B cell (primary cell): Measurements from ENCODE around the gene CHRM1.

Source experiments
- CTCF ChIP-seq: fragments of 200-600 bp; IDR thresholded peaks from one replicate; pipeline ENCODE4 v1.8.0; 2022; ENCODE audit warnings: antibody characterized with exemption, mild to moderate bottlenecking
- EZH2 ChIP-seq: IDR thresholded peaks from 2 replicates; pipeline ENCODE4 v1.6.1; 2012; ENCODE audit warnings: borderline replicate concordance, low read depth, mild to moderate bottlenecking, moderate library complexity, low read length; ENCODE audit not compliant: insufficient read depth, poor library complexity, severe bottlenecking

- TF ChIP-seq CTCF (no peak), EZH2 (no peak)
Observed at GRCh38 chr11:62948765-62949320, 27.7 kb upstream of the CHRM1 start.
